GM12878 (cell line): ENCODE data around the gene PIP5KL1. TPM values are rescaled to one million over a fixed set of nuclear protein-coding genes. Genes with fewer than 3 reads are reported as not detected.

Experiments used
- ATAC-seq: fragments of 200-7000 bp; cut with Tn5 transposase; 3 replicates; pipeline ENCODE4 v1.9.1; 2020; ENCODE audit warnings: mild to moderate bottlenecking, moderate library complexity
- BruUV-seq: library from RNA; stranded (reverse); fragments of 400-500 nt; replicated peaks from 2 replicates; lab custom pipeline; 2021; lab: Mats Ljungman, UMichigan
- CTCF ChIA-PET: fragments of 300-600 bp; sonication (Branson Sonifier 250); formaldehyde crosslinking; extraction: SDS; loops from one replicate; lab custom pipeline; 2021; ENCODE audit warnings: inconsistent platforms; lab: Yijun Ruan, JAX
- POLR2A ChIA-PET: fragments of 350-600 bp; formaldehyde crosslinking; extraction: SDS; loops from one replicate; lab custom pipeline; 2021; ENCODE audit warnings: inconsistent platforms; lab: Charles Lee
- RAD21 ChIA-PET: fragments of 300-600 bp; sonication (Branson Sonifier 250); formaldehyde crosslinking; loops from one replicate; lab custom pipeline; 2023; ENCODE audit warnings: antibody characterized with exemption; ENCODE audit not compliant: unreplicated experiment; lab: Charles Lee
- SMC1A ChIA-PET: fragments of 300-600 bp; sonication (Branson Sonifier 250); formaldehyde crosslinking; loops from one replicate; lab custom pipeline; 2023; ENCODE audit not compliant: unreplicated experiment, uncharacterized antibody; lab: Charles Lee
- DNase-seq: peaks from one replicate; pipeline ENCODE4 v3.0.0-alpha.2; 2011; ENCODE audit warnings: low read depth, low spot score
- FAIRE-seq: peaks from 3 replicates; lab custom pipeline; 2011; peaks lifted over from hg19 to GRCh38; lab: Jason Lieb, UNC
- H2AFZ ChIP-seq: 2 replicates; pipeline ENCODE4 v1.6.0; 2011; ENCODE audit warnings: low read depth, low read length, control low read depth; ENCODE audit not compliant: control insufficient read depth
- H3K27ac ChIP-seq: 2 replicates; pipeline ENCODE4 v1.5.1; 2011; ENCODE audit warnings: control low read depth; ENCODE audit not compliant: control insufficient read depth, insufficient read depth
- H3K27me3 ChIP-seq, 2 experiments: replicated peaks in 1 of 2; 2 replicates each; pipeline versions ENCODE4 v1.6.0 to v1.6.1; 2011; ENCODE audit warnings: low read length in 1 of 2; ENCODE audit not compliant: control insufficient read depth in 2 of 2, insufficient read depth in 2 of 2
- H3K36me3 ChIP-seq, 2 experiments: 2 replicates each; pipeline ENCODE4 v1.5.1; 2011; ENCODE audit warnings: low read length in 1 of 2; ENCODE audit not compliant: control insufficient read depth in 2 of 2, insufficient read depth in 2 of 2
- H3K4me1 ChIP-seq: 2 replicates; pipeline ENCODE4 v1.6.1; 2011; ENCODE audit warnings: mild to moderate bottlenecking, low read length, moderate library complexity, mixed read lengths; ENCODE audit not compliant: control insufficient read depth, insufficient read depth
- H3K4me2 ChIP-seq: 2 replicates; pipeline ENCODE4 v1.6.0; 2011; ENCODE audit warnings: control low read depth; ENCODE audit not compliant: control insufficient read depth, insufficient read depth
- H3K4me3 ChIP-seq: fragments of 200-600 bp; sonication (generic); 2 replicates; pipeline ENCODE4 v1.5.1; 2016
- H3K79me2 ChIP-seq: 2 replicates; pipeline ENCODE4 v1.6.0; 2011; ENCODE audit warnings: low read length; ENCODE audit not compliant: control insufficient read depth, insufficient read depth
- H3K9ac ChIP-seq: 2 replicates; pipeline ENCODE4 v1.8.0; 2011; ENCODE audit warnings: low read length, control low read depth, mixed read lengths; ENCODE audit not compliant: control insufficient read depth, insufficient read depth
- H3K9me3 ChIP-seq: replicated peaks from 3 replicates; pipeline ENCODE4 v1.5.1; 2011; ENCODE audit warnings: mild to moderate bottlenecking, low read length; ENCODE audit not compliant: control insufficient read depth, insufficient read depth
- H4K20me1 ChIP-seq: 2 replicates; pipeline ENCODE4 v1.6.0; 2011; ENCODE audit not compliant: control insufficient read depth, insufficient read depth
- BHLHE40 ChIP-seq, 2 experiments: fragments of 450-650 bp in 1 of 2; IDR thresholded peaks; 2 replicates each; pipeline ENCODE4 v1.6.1; 2011 to 2017; ENCODE audit warnings: low read depth in 2 of 2, borderline replicate concordance in 1 of 2, improper control_type of control experiment in 1 of 2, low read length in 1 of 2, mild to moderate bottlenecking in 1 of 2
- CHD1 ChIP-seq: IDR thresholded peaks from 2 replicates; pipeline ENCODE4 v1.6.1; 2012; ENCODE audit warnings: low read depth, low read length, improper control_type of control experiment
- CREB1 ChIP-seq: IDR thresholded peaks from 2 replicates; pipeline ENCODE4 v1.6.1; 2012; ENCODE audit warnings: low read depth, mild to moderate bottlenecking, inconsistent platforms
- IKZF1 ChIP-seq: fragments of 450-650 bp; conservative IDR thresholded peaks from 2 replicates; pipeline ENCODE4 v1.6.1; 2017; ENCODE audit warnings: antibody characterized with exemption, mild to moderate bottlenecking
- IRF4 ChIP-seq: IDR thresholded peaks from 2 replicates; pipeline ENCODE4 v1.6.1; 2011; ENCODE audit warnings: low read depth, low read length
- MYB ChIP-seq: fragments of 150-350 bp; IDR thresholded peaks from 2 replicates; pipeline ENCODE4 v1.6.1; 2014; ENCODE audit warnings: mild to moderate bottlenecking, low read depth, low read length, borderline replicate concordance
- POLR2A ChIP-seq: IDR thresholded peaks from 2 replicates; pipeline ENCODE4 v1.6.1; 2011; ENCODE audit warnings: low read depth, mild to moderate bottlenecking, low read length
- POU2F2 ChIP-seq: IDR thresholded peaks from 3 replicates; pipeline ENCODE4 v1.6.1; 2011; ENCODE audit warnings: low read depth, mild to moderate bottlenecking, low read length, borderline replicate concordance
- RAD21 ChIP-seq: IDR thresholded peaks from 2 replicates; pipeline ENCODE4 v1.6.1; 2011; ENCODE audit warnings: mild to moderate bottlenecking, low read depth, low read length, moderate library complexity; ENCODE audit not compliant: insufficient read depth
- RELA ChIP-seq: fragments of 450-650 bp; IDR thresholded peaks from 2 replicates; pipeline ENCODE4 v1.8.0; 2014; ENCODE audit warnings: borderline replicate concordance; ENCODE audit not compliant: partially characterized antibody
- SMARCA5 ChIP-seq: fragments of 450-650 bp; IDR thresholded peaks from 2 replicates; pipeline ENCODE4 v1.6.1; 2017; ENCODE audit warnings: mild to moderate bottlenecking
- SMC3 ChIP-seq: IDR thresholded peaks from 2 replicates; pipeline ENCODE4 v1.6.1; 2011; ENCODE audit warnings: low read length, improper control_type of control experiment, borderline replicate concordance
- STAT1 ChIP-seq: fragments of 450-650 bp; conservative IDR thresholded peaks from 2 replicates; pipeline ENCODE4 v1.6.1; 2014; ENCODE audit warnings: antibody characterized with exemption, mild to moderate bottlenecking
- YY1 ChIP-seq: IDR thresholded peaks from 2 replicates; pipeline ENCODE4 v1.6.1; 2011; ENCODE audit warnings: low read depth, mild to moderate bottlenecking, low read length
- WGBS: methylation state at CpG from one replicate; pipeline ENCODE4 v1.1.6; 2016; ENCODE audit warnings: low lambda C conversion rate; ENCODE audit not compliant: insufficient replicate concordance, insufficient coverage; ENCODE audit errors: missing lambda C conversion rate; 5-methylcytosine and 5-hydroxymethylcytosine counted together
- in situ Hi-C: fragments of 300-500 bp; cut with MboI; formaldehyde crosslinking; loops from 9 replicates; pipeline ENCODE4 v1.14.3; 2018; ENCODE audit warnings: mixed read lengths
- intact Hi-C: fragments of 100-400 bp; cut with micrococcal nuclease; formaldehyde crosslinking; loops from one replicate; pipeline ENCODE4 v1.14.2; 2022; ENCODE audit not compliant: unreplicated experiment
- polyA plus RNA-seq, 11 experiments: library from polyadenylated mRNA; depleted of rRNA in 4 of 11; unstranded in 6 of 11; stranded (reverse) in 5 of 11; fragments of >200 nt; fragmentation: Nextera tagmentation in 4 of 11; fragmentation: Illumina TruSeq in 1 of 11; extraction: Ambion mirVana in 4 of 11; extraction: Trizol in 1 of 11; gene quantifications; 1 replicate in 1 of 11; 2 replicates in 10 of 11; pipeline versions ENCODE4 v1.2.1 to v1.2.3, GENCODE V29; 2011 to 2016; ENCODE audit warnings: inconsistent platforms in 2 of 11, missing spikeins in 2 of 11, low read depth in 1 of 11
- total RNA-seq, 4 experiments: library from RNA; depleted of rRNA in 3 of 4; stranded (reverse); fragments of >200 nt in 3 of 4; fragmentation: Illumina TruSeq in 1 of 4; extraction: Trizol in 1 of 4; gene quantifications; 2 replicates each; pipeline versions ENCODE4 v1.2.1 to v1.2.3, GENCODE V29; 2013 to 2021
- TF ChIP-seq, protein P1 (sequence below): IDR thresholded peaks from 2 replicates; pipeline ENCODE4 v1.6.1; 2012; ENCODE audit warnings: mild to moderate bottlenecking, low read depth, low read length
- TF ChIP-seq, protein P2 (sequence below), 3 experiments: IDR thresholded peaks in 2 of 3; conservative IDR thresholded peaks in 1 of 3; 2 replicates each; pipeline ENCODE4 v1.5.1; 2011; ENCODE audit warnings: low read depth in 3 of 3, low read length in 3 of 3, mild to moderate bottlenecking in 3 of 3, control low read depth in 2 of 3, moderate library complexity in 2 of 3, inconsistent platforms in 1 of 3, mixed read lengths in 1 of 3; ENCODE audit not compliant: control insufficient read depth in 2 of 3, insufficient read depth in 1 of 3; ENCODE audit errors: extremely low read depth in 1 of 3

PIP5KL1 gene
- total and polyA plus RNA-seq, 10 of the 15 experiments (the other 5 are each of a cell fraction or from before 2014, with no cell fraction given): 0.04 to 0.67 (median 0.43) TPM; not detected in 2

DNA sequence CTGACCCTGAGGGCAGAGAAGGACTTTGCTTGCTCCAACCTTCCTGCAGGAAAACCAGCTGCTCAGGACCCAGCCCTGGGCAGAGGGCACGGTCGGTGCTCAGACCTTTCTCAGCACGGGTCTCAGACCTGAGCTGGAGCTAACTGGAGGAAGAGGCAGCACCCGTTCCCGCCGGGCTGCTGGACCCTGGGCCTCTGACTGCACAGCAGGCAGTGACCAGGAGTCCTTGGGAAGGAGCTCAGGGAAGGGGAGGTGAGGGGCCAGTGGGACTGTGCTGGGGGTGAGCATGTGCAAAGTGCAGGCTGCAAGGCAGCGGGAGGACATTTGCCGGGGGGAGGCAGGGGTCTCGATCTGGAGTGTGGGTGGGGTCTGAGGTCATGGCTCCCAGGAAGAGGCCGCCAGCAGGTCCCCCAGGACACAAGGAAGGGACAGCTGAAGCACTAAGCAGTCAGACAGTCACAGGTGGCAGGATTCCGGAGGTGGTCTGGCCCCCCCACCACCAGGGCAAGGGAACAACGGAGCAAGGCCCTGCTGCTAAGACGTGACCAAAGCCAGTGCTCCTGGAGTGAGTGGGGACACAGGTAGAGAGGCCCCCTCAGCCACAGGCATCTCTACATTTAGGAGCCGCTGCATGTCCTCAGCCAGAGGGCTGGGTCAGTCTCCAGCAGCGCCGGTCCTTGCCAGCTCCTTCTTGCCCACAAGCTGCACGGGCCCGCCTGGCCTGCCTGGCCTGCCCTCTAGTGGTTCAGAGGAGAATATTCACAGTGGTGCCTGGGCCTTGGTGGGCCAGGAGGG lies 11.8 kb upstream of the PIP5KL1 start:
- Histone ChIP-seq H3K79me2 (peaks cover 2% of the 10 kb centered on the region), H3K27ac (no peak overlapping the region), H3K4me1 (peaks cover 12% of the 10 kb centered on the region), H2AFZ (no peak overlapping the region), H3K4me3 (no peak overlapping the region), H3K9me3 (no peaks in the 10 kb centered on the region), H3K36me3 (peaks cover 0 to 11% of the 10 kb centered on the region in 2 experiments; a peak in 3 of 4 replicates), H3K9ac (no peak overlapping the region), H4K20me1 (no peaks in the 10 kb centered on the region), H3K4me2 (no peak overlapping the region), H3K27me3 (no peaks in the 10 kb centered on the region)
- ChIA-PET SMC1A (interaction anchor here (0.6 to 7.2 kb wide), 6 partner anchors 34 to 182 kb away, joined by 3 to 84 read pairs (median 4); no protein-coding TSS in a partner anchor), POLR2A (interaction anchor here (0.6 to 1.0 kb wide), 3 partner anchors 9 to 362 kb away, joined by 3 to 4 read pairs (median 3); no protein-coding TSS in a partner anchor), RAD21 (interaction anchor here (0.7 to 5.0 kb wide), 7 partner anchors 12 to 207 kb away, joined by 3 to 83 read pairs (median 5); partner anchors contain the start of genes EEIG1, PIP5KL1 and TOR2A), CTCF (interaction anchor here (0.6 to 7.7 kb wide), 40 partner anchors 10 to 244 kb away, joined by 3 to 261 read pairs (median 4); partner anchors contain the start of genes EEIG1, NAIF1, PIP5KL1 and SLC25A25)
- DNase-seq (no peak), FAIRE-seq (no peak), ATAC-seq (peak; percentile 83)
- TF ChIP-seq RELA (no peak), IKZF1 (peak; percentile 15; the same call in 1 of the 2 replicates), RAD21 (peak; percentile 54), CHD1 (no peak), POU2F2 (0 out of 3 replicates have a peak, but pooled peaks have one; percentile 21), STAT1 (0 out of 2 replicates have a peak, but pooled peaks have one; percentile 62), MYB (no peak), POLR2A (peak; percentile 46), SMARCA5 (peak; percentile 47; the same call in 1 of the 2 replicates), BHLHE40 (IDR thresholded peaks at IDR 0.05; ENCODE audit: borderline replicate concordance in 1 of 2, low read depth in 2 of 2, low read length in 1 of 2) (peak; percentile 57 to 78; a peak in 2 of 4 replicates), SMC3 (peak; percentile 42; the same call in 1 of the 2 replicates), IRF4 (no peak), CREB1 (no peak), YY1 (no peak)
- TF ChIP-seq, protein P1, sequence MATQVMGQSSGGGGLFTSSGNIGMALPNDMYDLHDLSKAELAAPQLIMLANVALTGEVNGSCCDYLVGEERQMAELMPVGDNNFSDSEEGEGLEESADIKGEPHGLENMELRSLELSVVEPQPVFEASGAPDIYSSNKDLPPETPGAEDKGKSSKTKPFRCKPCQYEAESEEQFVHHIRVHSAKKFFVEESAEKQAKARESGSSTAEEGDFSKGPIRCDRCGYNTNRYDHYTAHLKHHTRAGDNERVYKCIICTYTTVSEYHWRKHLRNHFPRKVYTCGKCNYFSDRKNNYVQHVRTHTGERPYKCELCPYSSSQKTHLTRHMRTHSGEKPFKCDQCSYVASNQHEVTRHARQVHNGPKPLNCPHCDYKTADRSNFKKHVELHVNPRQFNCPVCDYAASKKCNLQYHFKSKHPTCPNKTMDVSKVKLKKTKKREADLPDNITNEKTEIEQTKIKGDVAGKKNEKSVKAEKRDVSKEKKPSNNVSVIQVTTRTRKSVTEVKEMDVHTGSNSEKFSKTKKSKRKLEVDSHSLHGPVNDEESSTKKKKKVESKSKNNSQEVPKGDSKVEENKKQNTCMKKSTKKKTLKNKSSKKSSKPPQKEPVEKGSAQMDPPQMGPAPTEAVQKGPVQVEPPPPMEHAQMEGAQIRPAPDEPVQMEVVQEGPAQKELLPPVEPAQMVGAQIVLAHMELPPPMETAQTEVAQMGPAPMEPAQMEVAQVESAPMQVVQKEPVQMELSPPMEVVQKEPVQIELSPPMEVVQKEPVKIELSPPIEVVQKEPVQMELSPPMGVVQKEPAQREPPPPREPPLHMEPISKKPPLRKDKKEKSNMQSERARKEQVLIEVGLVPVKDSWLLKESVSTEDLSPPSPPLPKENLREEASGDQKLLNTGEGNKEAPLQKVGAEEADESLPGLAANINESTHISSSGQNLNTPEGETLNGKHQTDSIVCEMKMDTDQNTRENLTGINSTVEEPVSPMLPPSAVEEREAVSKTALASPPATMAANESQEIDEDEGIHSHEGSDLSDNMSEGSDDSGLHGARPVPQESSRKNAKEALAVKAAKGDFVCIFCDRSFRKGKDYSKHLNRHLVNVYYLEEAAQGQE: no peak
- TF ChIP-seq, protein P2, sequence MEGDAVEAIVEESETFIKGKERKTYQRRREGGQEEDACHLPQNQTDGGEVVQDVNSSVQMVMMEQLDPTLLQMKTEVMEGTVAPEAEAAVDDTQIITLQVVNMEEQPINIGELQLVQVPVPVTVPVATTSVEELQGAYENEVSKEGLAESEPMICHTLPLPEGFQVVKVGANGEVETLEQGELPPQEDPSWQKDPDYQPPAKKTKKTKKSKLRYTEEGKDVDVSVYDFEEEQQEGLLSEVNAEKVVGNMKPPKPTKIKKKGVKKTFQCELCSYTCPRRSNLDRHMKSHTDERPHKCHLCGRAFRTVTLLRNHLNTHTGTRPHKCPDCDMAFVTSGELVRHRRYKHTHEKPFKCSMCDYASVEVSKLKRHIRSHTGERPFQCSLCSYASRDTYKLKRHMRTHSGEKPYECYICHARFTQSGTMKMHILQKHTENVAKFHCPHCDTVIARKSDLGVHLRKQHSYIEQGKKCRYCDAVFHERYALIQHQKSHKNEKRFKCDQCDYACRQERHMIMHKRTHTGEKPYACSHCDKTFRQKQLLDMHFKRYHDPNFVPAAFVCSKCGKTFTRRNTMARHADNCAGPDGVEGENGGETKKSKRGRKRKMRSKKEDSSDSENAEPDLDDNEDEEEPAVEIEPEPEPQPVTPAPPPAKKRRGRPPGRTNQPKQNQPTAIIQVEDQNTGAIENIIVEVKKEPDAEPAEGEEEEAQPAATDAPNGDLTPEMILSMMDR (IDR thresholded peaks at IDR 0.05 in 2 of 3, conservative IDR thresholded peaks at IDR 0.05 in 1 of 3; ENCODE audit: control insufficient read depth in 2 of 3, extremely low read depth in 1 of 3, insufficient read depth in 1 of 3, low read depth in 3 of 3, low read length in 3 of 3): peak; percentile 76 to 93 (median 90)
- WGBS: 57% methylated on average over 18 of the region's 18 CpGs
- in situ Hi-C loops (no loop called here), intact Hi-C loops (loop anchor here (1.0 kb wide), 2 partner anchors 93 to 175 kb away; no protein-coding TSS in a partner anchor)
- BruUV-seq: no TSS peak
